ENCODE data around the gene UBXN2A. TPM values are rescaled to one million over a fixed set of nuclear protein-coding genes. Genes with fewer than 3 reads are reported as not detected.

UBXN2A gene
- total RNA-seq, 1 donor from 2014 or later: 23.0 TPM

DNA sequence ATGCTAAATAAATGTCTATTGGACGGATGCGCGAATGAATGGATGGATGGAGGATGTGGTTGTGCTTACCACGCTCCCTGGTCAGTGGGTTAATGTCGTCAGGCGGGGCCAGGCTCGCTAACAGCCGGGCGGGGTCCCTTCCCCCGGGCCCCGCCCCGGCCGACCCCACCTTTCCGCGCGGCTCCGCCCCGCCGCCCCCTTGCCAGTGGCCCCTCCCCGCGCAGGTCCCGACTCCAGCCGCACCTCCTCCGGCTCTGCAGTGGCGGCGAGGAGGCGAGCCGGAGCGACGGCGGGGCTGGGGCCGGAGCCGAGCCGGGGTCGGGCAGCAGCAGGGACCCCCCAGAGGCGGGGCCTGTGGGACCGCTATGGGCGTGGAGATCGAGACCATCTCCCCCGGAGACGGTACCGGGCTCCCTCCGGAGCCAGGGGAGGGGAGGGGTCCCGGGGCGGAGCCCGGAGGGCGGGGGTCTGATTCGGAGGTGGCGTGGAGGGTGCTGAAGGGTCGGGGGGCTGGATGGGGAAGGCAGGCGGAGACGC is 109.3 kb downstream of the UBXN2A start, which contains the start of gene FKBP1B:
TSS of gene FKBP1B (plus strand) at position 257 of the 537 bp plus-strand sequence. CDS start at position 366, 109 bp downstream.
- DNase-seq (ENCODE audit: low spot score in 2 of 2, unreplicated experiment in 2 of 2): peak; percentile 46 to 50
- peaks cover 20% of the 10 kb centered on the region for H3K4me1 Mint-ChIP-seq
- TF ChIP-seq, protein P1, sequence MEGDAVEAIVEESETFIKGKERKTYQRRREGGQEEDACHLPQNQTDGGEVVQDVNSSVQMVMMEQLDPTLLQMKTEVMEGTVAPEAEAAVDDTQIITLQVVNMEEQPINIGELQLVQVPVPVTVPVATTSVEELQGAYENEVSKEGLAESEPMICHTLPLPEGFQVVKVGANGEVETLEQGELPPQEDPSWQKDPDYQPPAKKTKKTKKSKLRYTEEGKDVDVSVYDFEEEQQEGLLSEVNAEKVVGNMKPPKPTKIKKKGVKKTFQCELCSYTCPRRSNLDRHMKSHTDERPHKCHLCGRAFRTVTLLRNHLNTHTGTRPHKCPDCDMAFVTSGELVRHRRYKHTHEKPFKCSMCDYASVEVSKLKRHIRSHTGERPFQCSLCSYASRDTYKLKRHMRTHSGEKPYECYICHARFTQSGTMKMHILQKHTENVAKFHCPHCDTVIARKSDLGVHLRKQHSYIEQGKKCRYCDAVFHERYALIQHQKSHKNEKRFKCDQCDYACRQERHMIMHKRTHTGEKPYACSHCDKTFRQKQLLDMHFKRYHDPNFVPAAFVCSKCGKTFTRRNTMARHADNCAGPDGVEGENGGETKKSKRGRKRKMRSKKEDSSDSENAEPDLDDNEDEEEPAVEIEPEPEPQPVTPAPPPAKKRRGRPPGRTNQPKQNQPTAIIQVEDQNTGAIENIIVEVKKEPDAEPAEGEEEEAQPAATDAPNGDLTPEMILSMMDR (IDR thresholded peaks at IDR 0.05; ENCODE audit: unreplicated experiment): no peak
- no peak within 1 kb of the TSS for H3K27ac Mint-ChIP-seq
- H3K4me3 Mint-ChIP-seq: no peak within 1 kb of the TSS
- H3K27me3 Mint-ChIP-seq (ENCODE audit: low read depth): no peaks in the 10 kb centered on the region
- no peaks in the 10 kb centered on the region for H3K36me3 Mint-ChIP-seq
- no peaks in the 10 kb centered on the region for H3K9me3 Mint-ChIP-seq

DNA sequence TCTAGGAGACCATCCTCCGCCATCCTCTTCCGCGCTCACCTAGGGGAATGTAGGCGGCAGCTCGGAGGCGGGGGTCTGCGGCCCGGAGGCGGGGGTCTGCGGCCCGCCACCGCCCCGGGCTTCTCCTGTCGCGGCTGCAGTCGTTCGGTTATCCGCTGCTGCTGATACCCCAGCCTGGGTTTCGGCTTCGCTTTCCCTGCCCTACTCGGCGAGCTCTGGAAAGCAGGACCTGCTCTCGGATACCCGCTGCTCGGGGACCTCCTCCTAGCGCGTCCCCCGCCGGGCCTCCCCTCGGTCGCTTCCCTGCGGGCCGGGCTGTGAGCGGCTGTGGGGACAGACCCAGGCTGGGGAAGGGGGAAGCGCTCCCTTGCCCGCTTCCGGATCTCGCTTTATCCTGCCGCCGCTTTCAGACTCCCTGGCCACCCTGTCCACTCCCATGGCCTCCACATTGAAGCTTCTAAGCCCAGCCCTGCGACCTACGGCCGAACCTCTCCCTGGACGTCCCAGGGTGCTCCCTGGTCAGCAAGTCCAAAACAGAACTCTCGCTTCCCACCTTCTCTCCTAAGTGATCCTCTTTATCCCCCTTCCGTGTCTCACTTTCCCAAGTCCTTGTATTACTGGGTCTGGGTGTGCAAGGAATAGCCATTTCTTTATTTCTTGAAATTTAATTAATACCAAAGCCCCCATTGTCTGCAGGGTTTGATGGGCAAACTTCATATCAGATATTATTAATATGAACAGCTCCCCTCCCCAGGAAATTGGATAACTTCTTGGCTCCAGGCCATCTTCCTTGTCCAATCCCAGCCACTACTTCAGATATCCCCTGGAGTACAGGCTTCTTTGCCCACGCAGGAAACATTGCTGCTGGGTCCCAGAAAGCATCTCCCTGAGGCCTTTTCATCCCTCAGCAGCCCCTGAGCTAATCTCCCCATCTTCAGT is 110.0 kb downstream of the UBXN2A start:
- TF ChIP-seq, protein P1 (IDR thresholded peaks at IDR 0.05; ENCODE audit: unreplicated experiment): no peak
- Mint-ChIP-seq H3K4me1 (peaks cover 17% of the 10 kb centered on the region), H3K4me3 (no peak overlapping the region), H3K9me3 (no peaks in the 10 kb centered on the region), H3K36me3 (no peaks in the 10 kb centered on the region), H3K27ac (no peak overlapping the region), H3K27me3 (ENCODE audit: low read depth) (no peaks in the 10 kb centered on the region)
- peak; percentile 32 to 58 for DNase-seq (ENCODE audit: low spot score in 2 of 2, unreplicated experiment in 2 of 2)

DNA sequence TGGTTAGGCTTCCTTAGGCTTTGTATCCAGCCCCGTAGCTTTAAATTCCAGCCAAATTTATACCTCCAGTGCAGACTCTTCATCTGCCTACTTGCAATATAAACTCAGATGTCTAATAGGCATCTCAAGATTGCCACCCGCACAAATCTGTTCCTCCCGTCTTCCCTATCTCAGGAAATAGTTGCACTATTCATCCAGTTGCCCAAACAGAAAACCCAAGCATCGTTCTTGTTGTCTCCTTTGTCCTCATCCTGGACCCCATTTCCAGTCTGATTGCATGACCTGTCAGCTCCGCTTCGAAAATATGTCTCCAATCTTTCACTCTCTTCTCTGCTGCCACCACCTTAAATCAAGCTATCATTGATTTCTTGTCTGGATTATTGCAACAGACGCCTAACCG is 111.6 kb downstream of the UBXN2A start:
- H3K9me3 Mint-ChIP-seq: no peaks in the 10 kb centered on the region
- H3K27ac Mint-ChIP-seq: no peak overlapping the region
- no peaks in the 10 kb centered on the region for H3K27me3 Mint-ChIP-seq (ENCODE audit: low read depth)
- no peak for DNase-seq (ENCODE audit: low spot score in 2 of 2, unreplicated experiment in 2 of 2)
- H3K4me3 Mint-ChIP-seq: no peak overlapping the region
- H3K4me1 Mint-ChIP-seq: peaks cover 9% of the 10 kb centered on the region
- no peaks in the 10 kb centered on the region for H3K36me3 Mint-ChIP-seq
- TF ChIP-seq, protein P1 (IDR thresholded peaks at IDR 0.05; ENCODE audit: unreplicated experiment): no peak

DNA sequence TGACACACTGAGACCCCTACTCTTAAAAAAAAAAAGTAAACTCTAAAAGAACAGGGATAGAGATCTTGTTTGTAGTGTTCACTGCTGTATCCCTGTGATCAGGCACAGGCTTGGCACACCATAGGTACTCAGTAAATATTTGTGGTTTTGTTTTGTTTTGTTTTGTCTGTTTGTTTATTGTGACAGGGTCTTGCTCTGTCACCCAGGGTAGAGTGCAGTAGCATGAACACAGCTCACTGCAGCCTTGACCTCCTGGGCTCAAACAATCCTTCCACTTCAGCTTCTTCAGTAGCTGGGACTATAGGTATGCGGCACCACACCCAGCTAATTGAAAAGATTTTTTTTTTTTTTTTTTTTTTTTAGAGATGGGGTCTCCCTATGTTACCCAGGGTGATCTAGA is 112.7 kb downstream of the UBXN2A start:
- Mint-ChIP-seq H3K4me3 (no peak overlapping the region), H3K27me3 (ENCODE audit: low read depth) (no peaks in the 10 kb centered on the region), H3K4me1 (no peaks in the 10 kb centered on the region), H3K9me3 (no peaks in the 10 kb centered on the region), H3K27ac (no peak overlapping the region), H3K36me3 (no peaks in the 10 kb centered on the region)
- TF ChIP-seq, protein P1 (IDR thresholded peaks at IDR 0.05; ENCODE audit: unreplicated experiment): no peak
- no peak for DNase-seq (ENCODE audit: low spot score in 2 of 2, unreplicated experiment in 2 of 2)

Other genes starting within 250 kb of the UBXN2A start
- gene ATAD2B, start 13.3 kb upstream of the UBXN2A start, total RNA-seq: 31.3 to 35.6 TPM (median 35.3 TPM) in 3 replicates
- gene MFSD2B, start 69.6 kb downstream of the UBXN2A start, total RNA-seq: 0.16 to 0.84 TPM (median 0.31 TPM) in 3 replicates
- gene WDCP, start 106.9 kb downstream of the UBXN2A start, total RNA-seq: 16.0 to 21.0 TPM (median 17.9 TPM) in 3 replicates
- 14.6 to 18.0 TPM (median 16.9 TPM) in 3 replicates for gene FKBP1B, start 109.3 kb downstream of the UBXN2A start, total RNA-seq
- 85.3 to 93.9 TPM (median 88.5 TPM) in 3 replicates for gene SF3B6, start 135.9 kb downstream of the UBXN2A start, total RNA-seq
- 40.2 to 43.8 TPM (median 41.4 TPM) in 3 replicates for gene TP53I3, start 144.4 kb downstream of the UBXN2A start, total RNA-seq
- 1.2 to 1.6 TPM (median 1.3 TPM) in 3 replicates for gene PFN4, start 182.9 kb downstream of the UBXN2A start, total RNA-seq
- gene FAM228B, start 183.0 kb downstream of the UBXN2A start, total RNA-seq: 32.9 to 38.0 TPM (median 33.0 TPM) in 3 replicates
- gene FAM228A, start 234.6 kb downstream of the UBXN2A start, total RNA-seq: 1.1 to 1.4 TPM (median 1.4 TPM) in 3 replicates